ENCODE results near the gene IL9R. TPM values are rescaled to one million over a fixed set of nuclear protein-coding genes. Genes with fewer than 3 reads are reported as not detected.

Gene IL9R
- total and polyA plus RNA-seq, 2 experiments from 2014 or later, result not detected

Other genes with a start within 250 kb of the IL9R start
- gene VAMP7, start 116.4 kb upstream of the IL9R start, total RNA-seq, result 16.1 and 16.7 TPM in 2 replicates
- 29.9 and 31.1 TPM in 2 replicates for gene VAMP7, start 116.4 kb upstream of the IL9R start, polyA plus RNA-seq

All from cardiac muscle cell (in vitro differentiated cells and primary cell).